Skin epidermis (tissue), 12 donors: ENCODE measurements around the gene MAML3.

Experiments
- H3K27ac ChIP-seq, 21 experiments: fragments of 200-600 bp; sonication (generic) in 11 of 21; one replicate each; pipeline ENCODE4 v1.5.0; 2020; ENCODE audit warnings: mild to moderate bottlenecking in 3 of 21, inconsistent platforms in 2 of 21, moderate library complexity in 2 of 21
- H3K4me3 ChIP-seq, 7 experiments: fragments of 200-600 bp; sonication (generic) in 2 of 7; one replicate each; pipeline ENCODE4 v1.5.0; 2020; ENCODE audit warnings: inconsistent platforms in 2 of 7, mild to moderate bottlenecking in 2 of 7, moderate library complexity in 1 of 7

The MAML3 gene

GRCh38 chr4:140028101-140028500 is 125.9 kb downstream of the MAML3 start:
- Histone ChIP-seq H3K27ac (no peak overlapping the region), H3K4me3 (no peak overlapping the region)

- no peak overlapping the region for H3K27ac ChIP-seq
- no peak overlapping the region for H3K4me3 ChIP-seq
Observed at GRCh38 chr4:140027101-140027500, 126.9 kb downstream of the MAML3 start.

GRCh38 chr4:140025470-140025869 is 128.5 kb downstream of the MAML3 start:
- Histone ChIP-seq H3K4me3 (no peak overlapping the region), H3K27ac (no peak overlapping the region)

GRCh38 chr4:140020457-140021361 is 133.3 kb downstream of the MAML3 start:
- H3K27ac ChIP-seq: no peak overlapping the region
- no peak overlapping the region for H3K4me3 ChIP-seq

GRCh38 chr4:140019619-140020347 is 134.2 kb downstream of the MAML3 start:
- H3K4me3 ChIP-seq: no peak overlapping the region
- H3K27ac ChIP-seq: peak overlapping the region in 2 of 21 experiments; percentile 8 to 24

GRCh38 chr4:140018931-140019618 is 134.9 kb downstream of the MAML3 start:
- no peak overlapping the region for H3K4me3 ChIP-seq
- H3K27ac ChIP-seq: peak overlapping the region in 2 of 21 experiments; percentile 8 to 24

GRCh38 chr4:140014284-140014683 is 139.7 kb downstream of the MAML3 start:
- H3K27ac ChIP-seq: no peak overlapping the region
- H3K4me3 ChIP-seq: no peak overlapping the region

- Histone ChIP-seq H3K4me3 (no peak overlapping the region), H3K27ac (no peak overlapping the region)
Observed at GRCh38 chr4:140012688-140013486, 141.1 kb downstream of the MAML3 start.

GRCh38 chr4:140005699-140006098 is 148.3 kb downstream of the MAML3 start:
- H3K4me3 ChIP-seq: no peak overlapping the region
- no peak overlapping the region for H3K27ac ChIP-seq

GRCh38 chr4:140004922-140005627 is 148.9 kb downstream of the MAML3 start:
- peak overlapping the region in 4 of 7 experiments; percentile 18 to 25 (median 24) for H3K4me3 ChIP-seq
- H3K27ac ChIP-seq: peak overlapping the region in 5 of 21 experiments; percentile 15 to 55 (median 32)

- peak overlapping the region in 5 of 7 experiments; percentile 0 to 25 (median 23) for H3K4me3 ChIP-seq
Observed at GRCh38 chr4:140004549-140004895, 149.5 kb downstream of the MAML3 start.

GRCh38 chr4:140003876-140004548 is 150.0 kb downstream of the MAML3 start:
- H3K27ac ChIP-seq: peak overlapping the region in 7 of 21 experiments; percentile 13 to 55 (median 32)
- peak overlapping the region in 5 of 7 experiments; percentile 0 to 25 (median 23) for H3K4me3 ChIP-seq

More at GRCh38 chr4:140004549-140004895, 149.5 kb downstream of the MAML3 start:
- peak overlapping the region in 7 of 21 experiments; percentile 13 to 55 (median 32) for H3K27ac ChIP-seq

- no peak overlapping the region for H3K27ac ChIP-seq
- H3K4me3 ChIP-seq: no peak overlapping the region
Observed at GRCh38 chr4:140000232-140000631, 153.8 kb downstream of the MAML3 start.

GRCh38 chr4:139988863-139989765 is 164.9 kb downstream of the MAML3 start:
- Histone ChIP-seq H3K27ac (peak overlapping the region in 14 of 21 experiments; percentile 2 to 61 (median 40)), H3K4me3 (no peak overlapping the region)

GRCh38 chr4:139987502-139987850 is 166.5 kb downstream of the MAML3 start:
- no peak overlapping the region for H3K4me3 ChIP-seq
- peak overlapping the region in 5 of 21 experiments; percentile 20 to 74 (median 25) for H3K27ac ChIP-seq

- no peak overlapping the region for H3K4me3 ChIP-seq
- peak overlapping the region in 8 of 21 experiments; percentile 5 to 74 (median 32) for H3K27ac ChIP-seq
Observed at GRCh38 chr4:139986689-139987501, 167.1 kb downstream of the MAML3 start.
